HepG2 (cell line): ENCODE data around the gene IL33. TPM values are rescaled to one million over a fixed set of nuclear protein-coding genes. Genes with fewer than 3 reads are reported as not detected.

Source experiments
- ATAC-seq: fragments of 200-7000 bp; cut with Tn5 transposase; 3 replicates; pipeline ENCODE4 v1.9.1; 2020; ENCODE audit warnings: mild to moderate bottlenecking, moderate library complexity
- BruUV-seq: library from RNA; stranded (reverse); fragments of 400-500 nt; replicated peaks from 2 replicates; lab custom pipeline; 2021; lab: Mats Ljungman, UMichigan
- CTCF ChIA-PET: fragments of 300-600 bp; formaldehyde crosslinking; extraction: SDS; loops from one replicate; lab custom pipeline; 2021; ENCODE audit warnings: low total read pairs, inconsistent platforms, low intra/inter-chr PET ratio; lab: Yijun Ruan, JAX
- POLR2A ChIA-PET: fragments of 350-600 bp; sonication (Branson Sonifier 250); formaldehyde crosslinking; loops from one replicate; lab custom pipeline; 2020; ENCODE audit warnings: antibody characterized with exemption, inconsistent platforms; lab: Yijun Ruan, JAX
- DNase-seq: peaks from one replicate; pipeline ENCODE4 v3.0.0-alpha.2; 2015; ENCODE audit warnings: low spot score
- FAIRE-seq: peaks from 3 replicates; lab custom pipeline; 2011; peaks lifted over from hg19 to GRCh38; lab: Jason Lieb, UNC
- H2AFZ ChIP-seq: one replicate; pipeline ENCODE4 v1.6.1; 2011; ENCODE audit warnings: low read length, inconsistent platforms
- H3K27ac ChIP-seq: fragments of 300-600 bp; 3 replicates; pipeline ENCODE4 v1.8.0; 2011; ENCODE audit warnings: mixed run types, mild to moderate bottlenecking, mixed read lengths, low read length, inconsistent platforms; ENCODE audit not compliant: insufficient read depth; ENCODE audit errors: extremely low read length
- H3K27me3 ChIP-seq, 2 experiments: fragments of 200-600 bp in 1 of 2; 2 replicates in 1 of 2; 3 replicates in 1 of 2; pipeline versions ENCODE4 v1.6.0 to v1.8.0; 2011; ENCODE audit warnings: low read length in 2 of 2, mild to moderate bottlenecking in 2 of 2, moderate library complexity in 2 of 2, inconsistent platforms in 1 of 2; ENCODE audit not compliant: insufficient read depth in 2 of 2, control insufficient read depth in 1 of 2
- H3K36me3 ChIP-seq, 2 experiments: fragments of 200-600 bp in 1 of 2; replicated peaks in 1 of 2; 2 replicates in 1 of 2; 3 replicates in 1 of 2; pipeline versions ENCODE4 v1.5.1 to v1.8.0; 2011; ENCODE audit warnings: low read length in 2 of 2, inconsistent platforms in 1 of 2; ENCODE audit not compliant: insufficient read depth in 2 of 2, control insufficient read depth in 1 of 2
- H3K4me1 ChIP-seq: 2 replicates; pipeline ENCODE4 v1.5.1; 2012; ENCODE audit warnings: low read length, inconsistent platforms; ENCODE audit not compliant: insufficient read depth
- H3K4me2 ChIP-seq: 2 replicates; pipeline ENCODE4 v1.6.0; 2011; ENCODE audit warnings: low read depth, low read length, inconsistent platforms
- H3K4me3 ChIP-seq, 3 experiments: fragments of 200-600 bp in 1 of 3; sonication (generic), shearing (Covaris generic) in 1 of 3; replicated peaks in 1 of 3; 2 replicates each; pipeline ENCODE4 v1.5.1; 2011 to 2016; ENCODE audit warnings: low read length in 3 of 3, inconsistent platforms in 2 of 3, low read depth in 2 of 3, mild to moderate bottlenecking in 2 of 3, control low read depth in 1 of 3, mixed read lengths in 1 of 3; ENCODE audit not compliant: insufficient read depth in 1 of 3
- H3K79me2 ChIP-seq: one replicate; pipeline ENCODE4 v1.6.1; 2011; ENCODE audit warnings: low read length, inconsistent platforms; ENCODE audit not compliant: insufficient read depth
- H3K9ac ChIP-seq: 2 replicates; pipeline ENCODE4 v1.6.0; 2011; ENCODE audit warnings: mild to moderate bottlenecking, low read depth, low read length, inconsistent platforms; ENCODE audit not compliant: insufficient read depth
- H3K9me3 ChIP-seq: 2 replicates; pipeline ENCODE4 v1.5.1; 2012; ENCODE audit warnings: mild to moderate bottlenecking, low read length
- H4K20me1 ChIP-seq: 2 replicates; pipeline ENCODE4 v1.6.0; 2011; ENCODE audit warnings: inconsistent platforms, mild to moderate bottlenecking, low read length, moderate library complexity; ENCODE audit not compliant: insufficient read depth
- BRD4 ChIP-seq: sonication (generic); formaldehyde crosslinking; IDR thresholded peaks from 2 replicates; pipeline ENCODE4 v1.4.0; 2020; ENCODE audit warnings: missing genetic modification reagents
- CREM ChIP-seq, 2 experiments: sonication (generic) in 1 of 2; formaldehyde crosslinking in 1 of 2; IDR thresholded peaks; 2 replicates each; pipeline versions ENCODE4 v1.4.0 to v1.6.1; 2016 to 2020; ENCODE audit warnings: antibody characterized with exemption in 1 of 2, mild to moderate bottlenecking in 1 of 2, missing genetic modification reagents in 1 of 2
- FOSL2 ChIP-seq: sonication (generic); formaldehyde crosslinking; IDR thresholded peaks from 2 replicates; pipeline ENCODE4 v1.4.0; 2020; ENCODE audit warnings: missing genetic modification reagents
- FOXP1 ChIP-seq, 2 experiments: fragments of 450-650 bp in 1 of 2; IDR thresholded peaks; 2 replicates each; pipeline ENCODE4 v1.6.1; 2017 to 2018; ENCODE audit warnings: antibody characterized with exemption in 1 of 2
- HHEX ChIP-seq: IDR thresholded peaks from 2 replicates; pipeline ENCODE4 v1.6.1; 2016; ENCODE audit warnings: control low read depth
- HNF4A ChIP-seq: sonication (generic); formaldehyde crosslinking; IDR thresholded peaks from 2 replicates; pipeline ENCODE4 v1.4.0; 2020; ENCODE audit warnings: missing genetic modification reagents
- NFKB2 ChIP-seq: sonication (generic); formaldehyde crosslinking; IDR thresholded peaks from 2 replicates; pipeline ENCODE4 v1.4.0; 2020; ENCODE audit warnings: missing genetic modification reagents, borderline replicate concordance
- NFKBIZ ChIP-seq: IDR thresholded peaks from 2 replicates; pipeline ENCODE4 v1.6.1; 2018; ENCODE audit warnings: missing genetic modification reagents, missing compliant biosample characterization
- NPAS2 ChIP-seq: sonication (generic); formaldehyde crosslinking; IDR thresholded peaks from 2 replicates; pipeline ENCODE4 v1.8.0; 2022; ENCODE audit warnings: mild to moderate bottlenecking, missing genetic modification reagents, borderline replicate concordance
- PRMT3 ChIP-seq: sonication (generic); formaldehyde crosslinking; IDR thresholded peaks from 2 replicates; pipeline ENCODE4 v1.8.1; 2022; ENCODE audit warnings: low read depth, mild to moderate bottlenecking, moderate library complexity, missing genetic modification reagents, borderline replicate concordance
- U2AF1 ChIP-seq: fragments of 200-400 bp; formaldehyde crosslinking; optimal IDR thresholded peaks from 2 replicates; pipeline ENCODE3; 2017; ENCODE audit warnings: mild to moderate bottlenecking, low read depth, low read length
- YEATS4 ChIP-seq: sonication (generic); formaldehyde crosslinking; IDR thresholded peaks from 2 replicates; pipeline ENCODE4 v1.4.0; 2020; ENCODE audit warnings: missing genetic modification reagents, borderline replicate concordance
- ZNF121 ChIP-seq: sonication (generic); formaldehyde crosslinking; IDR thresholded peaks from 2 replicates; pipeline ENCODE4 v1.5.0; 2020; ENCODE audit warnings: mild to moderate bottlenecking, missing genetic modification reagents
- ZNF337 ChIP-seq: sonication (generic); formaldehyde crosslinking; IDR thresholded peaks from 2 replicates; pipeline ENCODE4 v1.5.1; 2020; ENCODE audit warnings: missing genetic modification reagents, low read depth, mild to moderate bottlenecking, borderline replicate concordance
- in situ Hi-C: cut with HindIII; loops from 2 replicates; pipeline ENCODE4 v1.10.0; 2017; ENCODE audit warnings: low pct_unique_long_range_greater_than_20kb; ENCODE audit not compliant: extremely low pct_ligation_motif_present
- intact Hi-C: fragments of 100-400 bp; cut with micrococcal nuclease; formaldehyde crosslinking; loops from one replicate; pipeline ENCODE4 v1.10.0; 2022; ENCODE audit not compliant: unreplicated experiment
- polyA plus RNA-seq, 8 experiments: library from polyadenylated mRNA; depleted of rRNA in 3 of 8; stranded (reverse) in 7 of 8; unstranded in 1 of 8; fragments of >200 nt; fragmentation: Illumina TruSeq in 4 of 8; extraction: Trizol in 4 of 8; gene quantifications; 2 replicates each; pipeline versions ENCODE4 v1.2.1 to v1.2.3, GENCODE V29; 2011 to 2016; ENCODE audit warnings: low read depth in 4 of 8, missing spikeins in 1 of 8, mixed read lengths in 1 of 8; ENCODE audit not compliant: insufficient read depth in 1 of 8
- total RNA-seq, 5 experiments: library from RNA; depleted of rRNA; stranded (reverse); fragments of >200 nt; fragmentation: Illumina TruSeq; extraction: Trizol; gene quantifications; 2 replicates each; pipeline ENCODE4 v1.2.3, GENCODE V29; 2016; ENCODE audit warnings: low read depth in 1 of 5
- TF ChIP-seq, protein P1 (sequence below): sonication (generic); formaldehyde crosslinking; conservative IDR thresholded peaks from 2 replicates; pipeline ENCODE4 v1.4.0; 2020; ENCODE audit warnings: mild to moderate bottlenecking, missing genetic modification reagents, moderate library complexity
- TF ChIP-seq, protein P2 (sequence below): sonication (generic); formaldehyde crosslinking; IDR thresholded peaks from 2 replicates; pipeline ENCODE4 v1.4.0; 2020; ENCODE audit warnings: missing genetic modification reagents
- TF ChIP-seq, protein P3 (sequence below): sonication (generic); formaldehyde crosslinking; IDR thresholded peaks from 2 replicates; pipeline ENCODE4 v1.4.0; 2020; ENCODE audit warnings: missing genetic modification reagents, borderline replicate concordance
- TF ChIP-seq, protein P4 (sequence below): sonication (generic); formaldehyde crosslinking; IDR thresholded peaks from 2 replicates; pipeline ENCODE4 v1.8.1; 2023; ENCODE audit warnings: mild to moderate bottlenecking, missing genetic modification reagents

IL33 gene
- total and polyA plus RNA-seq, 2 of the 13 experiments (the other 11 are each of a cell fraction or from before 2014, with no cell fraction given): 0.05 TPM; not detected in 1

GRCh38 chr9:6272229-6272598, 56.6 kb downstream of the IL33 start:
- no peak overlapping the region for H2AFZ ChIP-seq
- no peaks in the 10 kb centered on the region for H4K20me1 ChIP-seq
- no TSS peak for BruUV-seq
- in situ Hi-C loops: no loop called here
- no peaks in the 10 kb centered on the region for H3K9me3 ChIP-seq
- ChIA-PET POLR2A (interaction anchor here (1.1 kb wide), 1 partner anchor 33 kb away, joined by 5 read pairs; no protein-coding TSS in a partner anchor), CTCF (no interaction called here)
- no peaks in the 10 kb centered on the region for H3K36me3 ChIP-seq
- no peak overlapping the region for H3K27ac ChIP-seq
- FAIRE-seq: peak; percentile 60
- H3K4me3 ChIP-seq: no peak overlapping the region; a peak in 1 of 6 replicates
- peak; percentile 97 for ATAC-seq
- intact Hi-C loops: no loop called here
- peak; percentile 76 for DNase-seq
- no peak overlapping the region for H3K9ac ChIP-seq
- H3K4me1 ChIP-seq: peaks cover 25% of the 10 kb centered on the region
- H3K4me2 ChIP-seq: 0 out of 2 replicates have a peak overlapping the region, but pooled peaks have one; percentile 15
- no peaks in the 10 kb centered on the region for H3K27me3 ChIP-seq
- no peaks in the 10 kb centered on the region for H3K79me2 ChIP-seq
- TF ChIP-seq ZNF121 (CRISPR knock-in tag): no peak
- no peak for TF ChIP-seq BRD4 (CRISPR knock-in tag)
- TF ChIP-seq, protein P1, sequence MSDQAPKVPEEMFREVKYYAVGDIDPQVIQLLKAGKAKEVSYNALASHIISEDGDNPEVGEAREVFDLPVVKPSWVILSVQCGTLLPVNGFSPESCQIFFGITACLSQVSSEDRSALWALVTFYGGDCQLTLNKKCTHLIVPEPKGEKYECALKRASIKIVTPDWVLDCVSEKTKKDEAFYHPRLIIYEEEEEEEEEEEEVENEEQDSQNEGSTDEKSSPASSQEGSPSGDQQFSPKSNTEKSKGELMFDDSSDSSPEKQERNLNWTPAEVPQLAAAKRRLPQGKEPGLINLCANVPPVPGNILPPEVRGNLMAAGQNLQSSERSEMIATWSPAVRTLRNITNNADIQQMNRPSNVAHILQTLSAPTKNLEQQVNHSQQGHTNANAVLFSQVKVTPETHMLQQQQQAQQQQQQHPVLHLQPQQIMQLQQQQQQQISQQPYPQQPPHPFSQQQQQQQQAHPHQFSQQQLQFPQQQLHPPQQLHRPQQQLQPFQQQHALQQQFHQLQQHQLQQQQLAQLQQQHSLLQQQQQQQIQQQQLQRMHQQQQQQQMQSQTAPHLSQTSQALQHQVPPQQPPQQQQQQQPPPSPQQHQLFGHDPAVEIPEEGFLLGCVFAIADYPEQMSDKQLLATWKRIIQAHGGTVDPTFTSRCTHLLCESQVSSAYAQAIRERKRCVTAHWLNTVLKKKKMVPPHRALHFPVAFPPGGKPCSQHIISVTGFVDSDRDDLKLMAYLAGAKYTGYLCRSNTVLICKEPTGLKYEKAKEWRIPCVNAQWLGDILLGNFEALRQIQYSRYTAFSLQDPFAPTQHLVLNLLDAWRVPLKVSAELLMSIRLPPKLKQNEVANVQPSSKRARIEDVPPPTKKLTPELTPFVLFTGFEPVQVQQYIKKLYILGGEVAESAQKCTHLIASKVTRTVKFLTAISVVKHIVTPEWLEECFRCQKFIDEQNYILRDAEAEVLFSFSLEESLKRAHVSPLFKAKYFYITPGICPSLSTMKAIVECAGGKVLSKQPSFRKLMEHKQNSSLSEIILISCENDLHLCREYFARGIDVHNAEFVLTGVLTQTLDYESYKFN (CRISPR knock-in tag): peak; percentile 65
- TF ChIP-seq, protein P2, sequence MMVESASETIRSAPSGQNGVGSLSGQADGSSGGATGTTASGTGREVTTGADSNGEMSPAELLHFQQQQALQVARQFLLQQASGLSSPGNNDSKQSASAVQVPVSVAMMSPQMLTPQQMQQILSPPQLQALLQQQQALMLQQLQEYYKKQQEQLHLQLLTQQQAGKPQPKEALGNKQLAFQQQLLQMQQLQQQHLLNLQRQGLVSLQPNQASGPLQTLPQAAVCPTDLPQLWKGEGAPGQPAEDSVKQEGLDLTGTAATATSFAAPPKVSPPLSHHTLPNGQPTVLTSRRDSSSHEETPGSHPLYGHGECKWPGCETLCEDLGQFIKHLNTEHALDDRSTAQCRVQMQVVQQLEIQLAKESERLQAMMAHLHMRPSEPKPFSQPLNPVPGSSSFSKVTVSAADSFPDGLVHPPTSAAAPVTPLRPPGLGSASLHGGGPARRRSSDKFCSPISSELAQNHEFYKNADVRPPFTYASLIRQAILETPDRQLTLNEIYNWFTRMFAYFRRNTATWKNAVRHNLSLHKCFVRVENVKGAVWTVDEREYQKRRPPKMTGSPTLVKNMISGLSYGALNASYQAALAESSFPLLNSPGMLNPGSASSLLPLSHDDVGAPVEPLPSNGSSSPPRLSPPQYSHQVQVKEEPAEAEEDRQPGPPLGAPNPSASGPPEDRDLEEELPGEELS (CRISPR knock-in tag): peak; percentile 65
- TF ChIP-seq NFKBIZ: no peak
- peak; percentile 64 for TF ChIP-seq HNF4A (CRISPR knock-in tag)
- TF ChIP-seq, protein P3, sequence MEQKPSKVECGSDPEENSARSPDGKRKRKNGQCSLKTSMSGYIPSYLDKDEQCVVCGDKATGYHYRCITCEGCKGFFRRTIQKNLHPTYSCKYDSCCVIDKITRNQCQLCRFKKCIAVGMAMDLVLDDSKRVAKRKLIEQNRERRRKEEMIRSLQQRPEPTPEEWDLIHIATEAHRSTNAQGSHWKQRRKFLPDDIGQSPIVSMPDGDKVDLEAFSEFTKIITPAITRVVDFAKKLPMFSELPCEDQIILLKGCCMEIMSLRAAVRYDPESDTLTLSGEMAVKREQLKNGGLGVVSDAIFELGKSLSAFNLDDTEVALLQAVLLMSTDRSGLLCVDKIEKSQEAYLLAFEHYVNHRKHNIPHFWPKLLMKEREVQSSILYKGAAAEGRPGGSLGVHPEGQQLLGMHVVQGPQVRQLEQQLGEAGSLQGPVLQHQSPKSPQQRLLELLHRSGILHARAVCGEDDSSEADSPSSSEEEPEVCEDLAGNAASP (CRISPR knock-in tag): peak; percentile 18; the same call in 1 of the 2 replicates
- TF ChIP-seq U2AF1: no peak
- TF ChIP-seq, protein P4, sequence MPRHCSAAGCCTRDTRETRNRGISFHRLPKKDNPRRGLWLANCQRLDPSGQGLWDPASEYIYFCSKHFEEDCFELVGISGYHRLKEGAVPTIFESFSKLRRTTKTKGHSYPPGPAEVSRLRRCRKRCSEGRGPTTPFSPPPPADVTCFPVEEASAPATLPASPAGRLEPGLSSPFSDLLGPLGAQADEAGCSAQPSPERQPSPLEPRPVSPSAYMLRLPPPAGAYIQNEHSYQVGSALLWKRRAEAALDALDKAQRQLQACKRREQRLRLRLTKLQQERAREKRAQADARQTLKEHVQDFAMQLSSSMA (CRISPR knock-in tag): no peak
- TF ChIP-seq NPAS2 (CRISPR knock-in tag): no peak
- TF ChIP-seq PRMT3: no peak
- 0 out of 2 replicates have a peak, but pooled peaks have one; percentile 21 for TF ChIP-seq YEATS4
- no peak for TF ChIP-seq ZNF337 (CRISPR knock-in tag)
- TF ChIP-seq FOSL2 (CRISPR knock-in tag): peak; percentile 54
- TF ChIP-seq HHEX (CRISPR knock-in tag): no peak
- no peak for TF ChIP-seq FOXP1 (IDR thresholded peaks at IDR 0.05)
- TF ChIP-seq FOXP1 (CRISPR knock-in tag; IDR thresholded peaks at IDR 0.05): peak; percentile 61; the same call in 1 of the 2 replicates
- TF ChIP-seq NFKB2: no peak
- peak; percentile 41; the same call in 1 of the 2 replicates for TF ChIP-seq CREM (IDR thresholded peaks at IDR 0.05)
- TF ChIP-seq CREM (CRISPR knock-in tag; IDR thresholded peaks at IDR 0.05): no peak
